HG03521 (cell line): ENCODE measurements around the gene NEURL1.
"Not testable (repeated sequence)": the region's sequence is repeated elsewhere in the genome, so short reads cannot be mapped to it uniquely, and the experiment has no call there.

Experiments used
- ATAC-seq: cut with Tn5 transposase; IDR thresholded peaks from one replicate; pipeline ENCODE4 v1.9.1; 2021; ENCODE audit warnings: mild to moderate bottlenecking, moderate library complexity; ENCODE audit not compliant: unreplicated experiment

Gene NEURL1

GRCh38 chr10:103493916-103494877, 692 bp downstream of the NEURL1 start:
- no peak for ATAC-seq

DNA sequence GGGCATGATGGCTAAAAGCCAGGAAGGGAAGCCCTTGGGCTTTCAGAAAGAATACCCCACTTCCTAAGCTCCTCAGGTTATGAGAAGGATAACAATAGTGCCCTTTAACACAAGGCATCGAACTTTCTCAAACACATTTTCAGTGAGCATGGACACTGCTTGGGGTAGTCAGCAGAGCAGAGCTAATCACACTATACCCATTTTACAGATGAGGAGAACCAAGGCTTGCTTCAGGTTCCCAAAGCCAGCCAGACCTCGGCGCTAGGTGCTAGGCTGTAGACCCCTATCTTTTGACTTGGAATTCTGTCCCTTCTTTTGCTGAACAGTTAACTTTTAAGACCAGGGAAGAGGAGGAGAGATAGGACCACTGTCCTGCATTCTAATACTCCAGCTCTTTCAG, 1.8 kb downstream of the NEURL1 start:
- no peak for ATAC-seq

DNA sequence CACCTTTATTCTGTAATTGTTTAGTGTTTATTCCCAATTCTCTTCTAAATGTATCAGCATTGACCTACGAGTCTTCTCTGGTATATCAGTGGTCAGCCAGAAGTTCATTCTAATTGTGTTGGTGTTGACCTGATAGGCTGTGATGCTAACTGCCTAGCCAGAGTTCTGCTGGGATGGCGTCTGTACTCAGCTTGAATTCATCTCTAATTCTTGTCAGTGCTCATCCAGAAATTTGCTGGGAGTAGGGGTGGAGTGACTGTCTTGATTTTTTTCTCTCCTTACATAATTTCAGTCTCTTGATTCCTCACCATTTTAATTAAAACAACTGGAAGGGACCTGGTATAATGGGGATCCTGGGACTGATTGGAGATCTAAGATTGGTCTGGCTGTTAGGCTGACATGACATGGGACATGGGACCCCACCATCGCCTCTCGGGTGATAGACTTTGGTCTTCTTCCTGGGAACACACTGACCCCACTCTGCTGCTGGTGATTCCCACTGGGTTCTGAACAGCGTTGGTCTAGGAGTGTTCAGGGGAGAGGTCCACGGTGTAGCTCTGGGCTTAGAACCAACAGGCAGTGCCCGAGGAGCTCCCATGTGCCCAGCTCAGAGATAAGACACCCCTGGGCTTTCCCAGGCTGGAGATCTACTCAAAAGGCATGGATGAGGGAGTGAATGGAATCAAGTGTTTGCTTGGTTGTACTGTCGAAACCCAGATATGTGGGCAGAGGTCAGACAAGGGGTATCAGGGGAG, 3.8 kb downstream of the NEURL1 start:
- no peak for ATAC-seq

GRCh38 chr10:103498936-103499638, 5.6 kb downstream of the NEURL1 start:
- ATAC-seq, result no peak

GRCh38 chr10:103499881-103500280, 6.4 kb downstream of the NEURL1 start:
- ATAC-seq, result no peak

GRCh38 chr10:103500481-103500880, 7.0 kb downstream of the NEURL1 start:
- ATAC-seq, result no peak

DNA sequence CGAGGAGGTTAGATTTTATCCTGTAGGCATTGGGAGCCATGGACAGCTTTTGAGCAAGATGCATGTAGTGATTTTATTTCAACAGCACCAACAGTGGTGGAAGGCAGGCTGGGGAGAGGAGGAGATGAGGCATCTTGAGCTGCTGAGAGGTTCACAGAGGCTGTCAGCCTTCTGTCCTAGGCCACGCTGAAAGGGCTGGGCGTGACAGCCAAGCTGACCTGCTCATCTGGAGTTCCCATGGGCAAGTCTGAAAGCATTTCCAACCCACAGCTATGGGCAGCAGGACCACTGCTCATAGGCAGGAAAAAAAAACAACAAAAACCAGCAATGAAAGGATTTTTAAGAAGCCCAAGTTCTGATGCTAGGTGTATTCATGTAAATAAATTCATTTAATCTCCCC, 7.7 kb downstream of the NEURL1 start:
- ATAC-seq, result no peak

DNA sequence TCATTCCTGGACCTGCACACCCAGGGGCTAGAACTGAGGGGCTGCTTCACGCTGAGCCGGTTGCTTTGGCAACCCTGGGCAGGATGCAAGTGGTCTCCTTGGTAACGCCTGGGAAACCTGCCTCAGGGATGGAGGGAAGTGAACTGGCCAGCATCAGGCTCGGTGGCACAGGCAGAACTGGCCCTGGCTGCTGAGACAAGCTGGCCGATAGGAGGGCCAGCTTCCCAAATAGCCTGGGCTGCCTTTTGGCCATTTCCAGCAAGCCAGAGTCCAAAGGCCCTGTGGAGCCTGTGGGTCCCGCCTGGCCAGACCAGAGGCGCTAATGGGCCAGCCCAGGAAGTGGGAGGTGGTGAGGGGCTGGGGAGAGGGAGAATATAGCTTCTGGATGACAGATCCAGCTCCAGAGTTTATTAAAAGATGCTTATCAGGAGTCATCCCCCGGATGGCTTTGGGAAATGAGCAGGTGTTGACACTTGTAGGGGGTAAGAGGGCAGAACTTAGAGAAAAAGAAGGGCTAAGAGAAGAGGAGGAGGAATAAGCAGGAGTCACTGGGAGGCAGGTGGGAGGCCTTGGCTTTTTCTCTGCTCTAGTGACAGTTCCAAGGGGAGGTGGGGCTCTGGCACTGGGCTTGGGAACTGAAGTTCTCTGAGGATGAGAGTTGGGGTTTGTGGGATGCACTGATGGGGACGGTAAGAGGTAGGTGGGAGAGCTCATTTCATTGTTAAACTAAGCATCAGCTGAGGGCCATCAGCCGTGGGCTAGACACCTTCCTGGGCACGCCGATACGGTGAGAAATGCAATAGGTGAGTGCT, 9.6 kb downstream of the NEURL1 start:
- ATAC-seq, result no peak

DNA sequence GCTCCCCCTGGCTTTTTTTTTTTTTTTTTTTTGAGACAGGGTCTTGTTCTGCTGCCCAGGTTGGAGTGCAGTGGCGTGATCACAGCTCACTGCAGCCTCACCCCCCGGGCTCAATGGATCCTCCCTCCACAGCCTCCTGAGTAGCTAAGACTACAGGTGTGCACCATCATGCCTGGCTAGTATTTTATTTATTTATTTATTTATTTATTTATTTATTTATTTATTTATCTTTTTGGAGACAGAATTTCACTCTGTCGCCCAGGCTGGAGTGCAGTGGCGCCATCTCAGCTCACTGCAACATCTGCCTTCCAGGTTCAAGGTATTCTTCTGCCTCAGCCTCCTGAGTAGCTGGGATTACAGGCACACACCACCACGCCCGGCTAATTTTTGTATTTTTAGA, 10.3 kb downstream of the NEURL1 start:
- not testable (repeated sequence) for ATAC-seq

- ATAC-seq, result no peak
Observed at GRCh38 chr10:103504181-103504783, 10.8 kb downstream of the NEURL1 start.

DNA sequence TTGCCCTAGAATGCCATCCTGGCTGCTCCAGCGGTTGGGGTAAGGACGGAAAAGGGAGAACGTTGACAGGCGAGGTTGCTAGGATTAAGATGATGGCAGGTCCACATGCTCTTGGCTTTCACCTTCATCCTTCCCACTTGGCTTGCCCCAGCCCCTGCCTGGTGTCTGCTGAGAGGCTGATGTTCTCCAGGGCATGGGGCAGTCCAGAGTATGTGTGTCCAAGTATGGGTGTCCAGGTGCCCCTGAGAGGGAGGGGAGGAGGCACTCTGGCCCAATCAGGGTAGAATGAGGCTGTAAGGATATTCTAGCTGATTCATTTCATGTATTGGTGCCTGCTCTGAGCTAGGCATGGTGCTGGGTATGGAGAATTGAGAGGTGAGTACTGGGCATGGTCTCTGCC, 12.6 kb downstream of the NEURL1 start:
- ATAC-seq, result no peak

GRCh38 chr10:103507235-103508191, 14.0 kb downstream of the NEURL1 start:
- ATAC-seq, result no peak

DNA sequence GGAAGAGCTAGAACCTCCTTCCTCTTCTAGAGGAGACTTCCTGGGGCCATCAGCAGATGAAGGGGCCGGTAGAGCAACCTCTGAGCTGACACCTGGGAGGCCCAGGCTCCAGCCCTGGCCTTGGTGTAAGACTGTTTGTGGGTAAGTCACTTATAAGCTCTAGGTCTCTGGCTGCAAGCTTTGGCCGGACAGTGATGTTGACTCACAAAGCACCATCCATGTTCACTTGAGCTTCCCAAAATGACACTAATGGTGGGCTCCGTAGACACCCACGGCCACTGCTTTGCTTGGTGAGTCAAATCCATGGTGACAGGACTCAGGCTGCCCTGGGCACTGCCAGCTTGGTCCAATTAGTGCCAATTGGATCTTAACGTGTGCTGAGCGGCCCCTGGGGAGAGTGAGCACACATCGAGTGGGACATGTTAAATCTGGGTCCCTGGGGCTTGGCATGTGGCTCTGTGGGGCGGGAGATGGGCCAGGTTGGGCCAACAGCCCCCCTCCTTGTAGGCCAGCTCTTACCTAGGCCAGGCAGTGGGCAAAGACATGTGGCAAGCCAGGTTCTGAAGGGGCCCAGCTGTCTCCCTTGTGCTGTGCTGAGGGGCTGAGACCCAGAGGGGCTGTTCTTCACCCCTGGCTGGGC, 16.7 kb downstream of the NEURL1 start:
- ATAC-seq, result no peak

DNA sequence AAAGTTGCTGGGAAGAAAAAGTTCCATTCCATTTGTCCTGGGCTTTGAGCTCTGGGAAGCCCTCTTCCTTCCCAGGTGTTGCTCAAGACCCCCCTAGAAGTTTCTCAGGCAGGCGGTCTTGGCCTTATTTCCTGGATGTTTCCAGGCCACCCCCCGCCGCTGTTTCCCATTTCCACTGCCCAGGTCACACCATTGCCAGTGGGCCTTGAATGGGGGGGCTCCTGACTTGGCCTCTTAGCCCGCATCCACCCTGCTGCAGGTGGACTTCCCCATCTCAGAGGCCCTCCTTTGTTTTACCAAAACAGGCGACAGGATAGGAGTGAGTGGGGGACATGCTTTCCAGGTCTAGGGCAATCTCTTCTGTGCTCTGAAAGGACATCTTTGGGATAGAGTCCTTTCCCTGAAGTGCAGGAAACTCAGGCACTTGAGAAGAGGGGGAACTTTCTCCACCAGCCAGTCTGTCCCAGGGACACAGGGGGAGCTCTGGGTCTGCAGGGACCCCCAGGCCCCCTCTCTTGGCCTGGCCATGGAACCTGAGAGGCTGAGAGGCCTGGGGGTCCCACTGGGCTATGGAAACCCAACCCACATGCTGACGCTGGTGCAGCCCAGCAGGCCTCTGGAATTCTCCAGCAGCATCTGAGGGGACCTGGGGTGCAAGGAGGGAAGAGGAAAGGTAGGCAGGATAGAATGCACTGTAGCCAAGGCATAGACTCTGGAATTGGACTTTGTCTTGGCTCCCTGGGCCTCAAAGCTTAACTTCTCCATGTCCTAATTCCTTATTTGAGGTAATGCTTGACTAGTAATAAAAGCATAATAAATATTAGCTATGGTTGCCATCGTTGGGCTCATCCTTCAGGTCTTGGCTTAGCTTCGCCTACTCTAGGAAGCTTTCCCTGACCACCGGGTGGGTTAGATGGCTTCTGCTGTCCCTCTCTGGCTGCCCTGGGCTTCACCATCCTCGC, 17.6 kb downstream of the NEURL1 start:
- no peak for ATAC-seq

DNA sequence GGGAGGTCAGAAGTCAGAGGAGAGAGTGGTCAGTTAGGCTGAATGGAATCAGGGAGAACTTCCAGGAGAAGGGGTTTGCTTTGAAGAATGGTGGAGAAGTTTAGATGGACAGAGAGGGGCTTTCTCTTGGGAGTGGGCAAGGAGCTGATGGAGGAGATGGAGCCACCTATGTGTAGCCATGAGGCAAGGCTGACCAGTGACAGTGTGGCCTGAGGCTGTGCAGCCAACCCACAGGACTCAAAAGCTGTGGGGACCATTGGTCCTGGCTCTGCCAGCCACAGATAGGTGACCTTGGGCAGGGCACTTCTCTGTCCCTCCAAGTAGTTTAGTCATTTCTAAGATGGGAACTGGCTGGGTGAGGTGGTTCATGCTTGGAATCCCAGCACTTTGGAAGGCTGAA, 18.7 kb downstream of the NEURL1 start:
- no peak for ATAC-seq

DNA sequence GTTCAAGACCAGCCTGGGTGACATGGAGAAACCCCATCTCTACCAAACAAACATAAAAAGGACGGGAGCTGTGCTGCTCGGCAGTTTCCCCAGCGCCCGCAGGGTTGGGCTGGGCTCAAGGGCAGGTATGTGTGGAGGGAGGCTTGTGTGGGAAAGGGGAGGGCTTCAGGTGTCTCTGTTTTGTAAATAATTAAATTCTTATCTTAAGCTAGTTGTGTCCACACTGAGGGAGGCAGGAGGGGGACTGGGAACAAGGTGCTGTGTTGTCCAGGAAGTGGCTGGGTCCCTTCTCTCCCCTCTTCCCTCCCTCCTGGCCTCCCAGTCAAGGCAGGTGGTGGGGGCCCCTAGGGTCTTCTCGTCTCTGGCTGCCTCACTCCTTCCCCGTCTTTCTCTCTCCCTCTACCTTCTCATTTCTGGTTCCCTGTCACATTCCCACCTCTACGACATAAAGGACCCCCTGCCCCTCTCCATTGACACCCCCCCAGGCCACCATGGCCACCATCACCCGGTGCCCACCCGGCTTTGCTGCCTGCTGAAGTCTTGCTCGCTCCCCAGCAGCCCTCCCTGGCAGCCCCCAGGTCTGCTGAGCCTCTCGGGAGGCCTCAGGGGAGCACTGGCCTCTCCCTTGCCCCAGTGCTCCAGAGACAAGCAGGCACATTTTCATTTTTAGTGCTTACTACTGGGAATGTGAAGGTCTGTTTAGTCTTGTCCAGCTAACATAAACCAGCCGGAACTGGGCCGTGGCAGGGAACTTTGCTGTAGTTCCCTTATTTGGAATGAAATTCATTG, 19.3 kb downstream of the NEURL1 start:
- ATAC-seq, result no peak
